NCI-H774 (cell line): Measurements from ENCODE around the gene IKZF1.

Experiments used
- DNase-seq: peaks from one replicate; lab custom pipeline; 2025; lab: John Stamatoyannopoulos, UW

Gene IKZF1

GRCh38 chr7:50413561-50413960 is 109.0 kb downstream of the IKZF1 start:
- no peak for DNase-seq

GRCh38 chr7:50415844-50416364 is 111.4 kb downstream of the IKZF1 start:
- DNase-seq = no peak

GRCh38 chr7:50416527-50417182 is 112.1 kb downstream of the IKZF1 start:
- no peak for DNase-seq

GRCh38 chr7:50418086-50418515 is 113.6 kb downstream of the IKZF1 start:
- peak; percentile 84 for DNase-seq

- no peak for DNase-seq
These were observed 114.2 kb downstream of the IKZF1 start for GRCh38 chr7:50418526-50419290.

GRCh38 chr7:50421043-50421442 is 116.5 kb downstream of the IKZF1 start:
- DNase-seq = no peak

- no peak for DNase-seq
These were observed 118.3 kb downstream of the IKZF1 start for GRCh38 chr7:50422858-50423257.

GRCh38 chr7:50423860-50424259 is 119.3 kb downstream of the IKZF1 start:
- DNase-seq = no peak

- peak; percentile 34 for DNase-seq
These were observed 120.8 kb downstream of the IKZF1 start for GRCh38 chr7:50425318-50425717.

GRCh38 chr7:50426280-50427045 is 121.9 kb downstream of the IKZF1 start:
- DNase-seq = no peak

- DNase-seq = no peak
These were observed 123.0 kb downstream of the IKZF1 start for GRCh38 chr7:50427518-50427917.

- DNase-seq = no peak
These were observed 124.4 kb downstream of the IKZF1 start for GRCh38 chr7:50428911-50429310.

- no peak for DNase-seq
These were observed 126.8 kb downstream of the IKZF1 start for GRCh38 chr7:50431316-50431715.

- no peak for DNase-seq
These were observed 127.3 kb downstream of the IKZF1 start for GRCh38 chr7:50431722-50432305.

GRCh38 chr7:50436133-50436806 is 131.8 kb downstream of the IKZF1 start:
- DNase-seq = no peak

- no peak for DNase-seq
These were observed 142.0 kb downstream of the IKZF1 start for GRCh38 chr7:50446542-50446960.

GRCh38 chr7:50448823-50449222 is 144.3 kb downstream of the IKZF1 start:
- no peak for DNase-seq

GRCh38 chr7:50449501-50449880 is 145.0 kb downstream of the IKZF1 start:
- no peak for DNase-seq

GRCh38 chr7:50449881-50450589 is 145.5 kb downstream of the IKZF1 start, which contains the start of gene FIGNL1:
TSS of gene FIGNL1 (minus strand) at chr7:50450350. CDS start at chr7:50447287, 3,063 bp downstream.
- DNase-seq = peak; percentile 84

- no peak for DNase-seq
These were observed 146.1 kb downstream of the IKZF1 start for GRCh38 chr7:50450590-50451032.
